GM21576 (cell line): ENCODE data around the gene MX1.

ENCODE experiments used
- ATAC-seq: cut with Tn5 transposase; IDR thresholded peaks from one replicate; pipeline ENCODE4 v1.9.1; 2021; ENCODE audit warnings: mild to moderate bottlenecking, moderate library complexity; ENCODE audit not compliant: unreplicated experiment

Gene MX1

DNA sequence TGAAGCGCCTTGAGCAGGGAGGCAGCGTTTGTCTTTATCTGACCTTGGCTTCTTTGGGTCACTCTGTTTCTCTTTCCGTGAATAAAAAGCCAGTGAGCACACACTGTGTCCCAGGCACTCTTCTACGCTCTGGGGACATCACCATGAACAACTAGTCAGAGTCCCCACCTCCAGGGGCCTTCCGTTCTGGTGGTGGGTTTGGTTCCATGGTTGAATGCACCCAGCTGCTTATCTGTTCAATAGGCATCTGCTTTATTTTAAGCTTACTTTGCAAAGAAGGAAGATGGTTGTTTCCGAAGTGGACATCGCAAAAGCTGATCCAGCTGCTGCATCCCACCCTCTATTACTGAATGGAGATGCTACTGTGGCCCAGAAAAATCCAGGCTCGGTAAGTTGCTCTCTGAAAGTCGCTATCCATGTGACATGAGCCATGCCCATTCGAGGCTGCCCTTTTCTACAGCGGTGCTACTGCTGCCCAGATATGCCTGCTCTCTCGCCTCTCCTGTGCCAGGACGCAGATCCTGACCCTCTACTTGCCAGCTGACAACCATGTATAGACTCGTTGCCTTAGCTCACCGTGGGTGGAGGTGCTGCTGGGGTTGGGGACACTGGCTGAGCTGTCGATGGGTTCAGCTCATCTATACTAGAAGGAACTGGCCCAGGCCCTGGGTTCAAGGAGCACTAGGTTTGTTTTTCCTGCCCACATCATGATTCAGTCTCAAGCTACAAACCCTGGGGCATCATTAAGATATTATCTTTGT lies 5.9 kb downstream of the MX1 start:
- ATAC-seq: peak; percentile 74

DNA sequence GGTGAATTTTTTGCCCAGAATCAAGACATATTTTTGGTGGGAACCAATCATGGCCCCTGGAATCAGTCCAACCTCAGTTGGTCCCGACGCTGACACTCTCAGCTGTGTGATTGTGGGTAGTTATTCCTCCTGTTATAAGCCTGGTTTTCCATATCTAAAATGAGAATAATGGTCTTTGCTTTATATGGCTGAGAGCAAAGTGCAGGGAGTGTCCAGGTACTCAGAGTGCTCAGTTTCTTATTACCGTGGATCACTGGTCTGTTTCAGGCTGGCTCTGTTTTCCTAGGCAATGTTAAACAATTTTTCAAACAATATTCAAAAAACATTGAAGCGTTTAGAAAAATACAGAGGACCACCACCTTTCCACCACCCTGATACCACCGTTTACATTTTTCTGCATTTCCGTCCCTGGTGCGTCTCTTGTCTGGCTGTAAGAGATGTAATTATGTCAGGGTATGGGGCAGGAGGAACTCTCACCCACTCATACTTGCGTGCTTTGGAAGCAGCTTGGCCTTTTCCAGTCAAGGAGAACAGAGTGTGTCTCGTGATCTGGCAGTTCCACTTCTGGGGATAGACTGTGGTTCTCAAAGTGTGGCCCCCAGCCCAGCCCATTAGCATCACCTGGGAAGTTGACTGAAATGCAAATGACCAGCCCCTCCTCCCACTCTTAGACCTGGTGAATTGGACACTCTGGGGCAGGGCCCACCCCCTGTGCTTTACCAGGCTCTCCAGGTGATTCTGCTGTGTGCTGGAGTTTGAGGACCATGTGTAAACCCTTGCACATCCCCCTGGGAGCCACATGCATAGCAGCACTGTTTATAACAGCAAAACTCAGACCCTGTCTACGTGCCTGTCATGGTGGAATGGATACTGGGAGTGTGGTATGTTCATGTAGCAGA lies 6.8 kb downstream of the MX1 start:
- ATAC-seq: no peak

DNA sequence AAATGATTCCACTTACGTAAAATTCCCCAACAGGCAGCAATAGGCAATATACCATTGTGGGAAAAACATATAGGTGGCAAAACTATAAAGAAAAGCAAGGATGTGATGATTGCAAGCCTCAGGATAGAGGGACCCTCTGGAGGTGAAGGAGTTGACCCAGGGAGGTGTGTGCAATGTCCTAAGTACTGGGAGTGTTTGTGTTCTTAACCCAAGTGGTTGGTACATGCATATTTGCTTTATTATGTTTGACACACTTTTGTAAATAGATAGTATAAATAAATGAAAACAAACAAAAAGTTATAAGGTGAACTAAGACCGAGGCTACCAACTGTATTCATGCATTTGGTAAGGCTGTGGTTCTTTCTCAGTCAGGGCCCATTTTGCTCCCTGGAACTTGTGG lies 7.5 kb downstream of the MX1 start:
- no peak for ATAC-seq

DNA sequence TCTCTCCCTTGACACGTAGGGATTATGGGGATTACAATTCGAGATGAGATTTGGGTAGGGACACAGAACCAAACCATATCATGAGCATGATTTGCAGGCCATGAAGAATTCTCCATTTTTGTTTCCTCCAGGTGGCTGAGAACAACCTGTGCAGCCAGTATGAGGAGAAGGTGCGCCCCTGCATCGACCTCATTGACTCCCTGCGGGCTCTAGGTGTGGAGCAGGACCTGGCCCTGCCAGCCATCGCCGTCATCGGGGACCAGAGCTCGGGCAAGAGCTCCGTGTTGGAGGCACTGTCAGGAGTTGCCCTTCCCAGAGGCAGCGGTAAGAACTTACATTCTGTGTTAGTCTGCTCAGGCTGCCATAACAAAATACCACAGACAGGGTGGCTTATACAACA lies 9.7 kb downstream of the MX1 start:
- no peak for ATAC-seq

DNA sequence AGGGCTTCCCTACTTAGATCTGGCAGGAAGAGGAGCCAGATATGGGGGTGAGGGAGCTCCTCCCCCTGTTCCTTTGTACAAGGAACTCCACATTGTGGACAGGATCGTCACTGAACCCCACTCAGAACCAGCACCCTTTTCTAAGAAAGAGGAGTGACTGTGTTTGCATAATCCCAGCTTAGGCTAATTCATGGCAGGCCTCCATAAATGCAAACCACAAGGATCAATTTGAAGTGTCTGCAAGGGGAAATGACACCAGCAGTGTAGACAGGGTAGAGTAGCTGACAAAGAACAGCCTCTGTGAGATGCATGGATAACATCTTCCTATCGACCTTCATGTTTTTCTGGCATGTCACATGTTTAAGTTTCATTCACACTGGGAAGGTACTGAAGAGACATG lies 11.7 kb downstream of the MX1 start:
- no peak for ATAC-seq

DNA sequence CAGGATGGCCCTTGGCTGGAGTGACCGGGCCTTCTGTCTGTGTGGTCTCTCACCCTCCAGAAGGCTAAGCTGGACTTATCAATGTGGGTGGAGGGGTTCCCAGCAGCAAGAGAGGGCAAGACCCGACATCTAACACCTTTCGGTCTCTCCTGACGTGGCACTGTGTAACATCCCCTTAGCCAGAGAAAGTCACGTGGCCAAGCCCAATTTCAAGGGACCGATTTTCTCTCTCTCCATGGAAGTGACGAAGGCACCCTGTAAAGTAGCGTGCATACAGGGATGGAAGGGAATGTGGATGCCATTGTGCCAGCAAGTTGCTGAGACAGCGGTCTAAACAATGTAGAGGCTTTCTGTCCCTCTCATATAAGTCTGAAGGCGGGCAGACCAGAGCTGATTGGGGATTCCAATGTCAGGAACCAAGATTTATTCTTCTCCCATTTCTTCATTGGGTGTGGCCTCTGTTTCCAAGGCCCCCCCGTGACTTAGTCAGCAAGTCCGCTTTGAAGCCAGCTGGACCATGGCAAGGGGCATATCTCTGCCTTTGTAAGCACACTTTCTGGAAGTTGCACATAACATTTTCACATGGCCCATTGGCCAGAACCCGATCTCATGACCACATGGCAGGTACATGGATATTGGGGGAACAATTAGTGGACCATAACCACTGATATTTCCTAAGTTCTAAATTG lies 12.5 kb downstream of the MX1 start:
- no peak for ATAC-seq

DNA sequence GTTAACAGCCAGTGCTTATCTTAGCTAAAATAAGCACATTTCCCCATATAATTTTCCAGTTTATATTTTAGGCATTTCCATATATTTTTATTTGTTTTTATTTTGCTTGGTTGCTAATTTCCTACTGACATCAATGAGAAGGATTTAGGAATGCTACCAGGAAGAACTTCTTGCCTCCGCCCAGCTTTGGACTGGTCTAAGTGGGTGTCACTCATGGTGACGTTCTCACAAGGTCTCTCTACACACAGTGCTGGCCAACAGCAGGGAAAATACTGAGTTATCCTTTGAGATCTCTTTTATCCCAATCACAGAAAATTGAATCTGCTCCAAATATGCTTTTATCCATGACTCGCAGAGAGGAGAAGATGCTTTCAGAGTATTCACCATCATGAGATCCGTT lies 13.2 kb downstream of the MX1 start:
- no peak for ATAC-seq

DNA sequence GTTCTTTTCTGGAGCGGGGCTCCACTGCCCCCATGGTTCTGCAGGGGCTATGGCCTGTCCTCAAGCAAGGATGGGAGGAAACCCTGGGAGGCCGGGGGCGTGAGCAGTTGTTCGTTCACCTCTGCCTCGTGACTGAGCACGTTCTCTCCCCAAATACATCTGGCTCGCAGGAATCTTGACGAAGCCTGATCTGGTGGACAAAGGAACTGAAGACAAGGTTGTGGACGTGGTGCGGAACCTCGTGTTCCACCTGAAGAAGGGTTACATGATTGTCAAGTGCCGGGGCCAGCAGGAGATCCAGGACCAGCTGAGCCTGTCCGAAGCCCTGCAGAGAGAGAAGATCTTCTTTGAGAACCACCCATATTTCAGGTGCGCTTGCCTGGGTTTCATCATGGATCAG lies 15.5 kb downstream of the MX1 start:
- no peak for ATAC-seq

DNA sequence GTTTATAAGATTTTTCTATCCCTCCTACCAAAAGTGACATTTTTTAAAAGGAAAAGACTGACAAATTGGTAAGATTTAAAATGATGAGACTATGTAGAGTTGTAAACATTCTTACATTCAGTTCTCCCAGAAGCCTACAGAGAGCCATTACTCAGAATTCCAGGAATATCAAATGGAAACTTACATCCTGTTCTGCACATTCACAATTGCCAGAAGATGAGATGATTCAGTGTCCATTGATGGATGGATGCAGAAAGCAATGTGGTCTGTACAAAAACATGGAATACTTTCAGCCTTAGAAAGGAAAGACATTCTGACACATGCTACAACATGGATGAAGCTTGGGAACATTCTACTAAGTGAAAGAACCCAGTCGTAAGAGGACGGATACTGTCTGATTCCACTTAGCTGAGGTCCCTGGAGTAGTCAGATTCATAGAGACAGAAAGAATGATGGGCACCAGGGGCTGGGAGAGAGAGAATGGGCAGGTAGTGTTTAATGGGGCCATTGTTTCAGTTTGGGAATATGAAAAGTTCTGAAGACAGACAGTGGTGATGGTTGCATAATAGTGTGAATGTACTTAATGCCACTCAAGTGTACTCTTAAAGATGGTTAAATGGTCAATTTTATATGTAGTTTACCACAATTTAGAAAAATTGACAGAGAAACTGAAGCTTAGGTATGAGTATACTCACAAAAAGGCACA lies 16.6 kb downstream of the MX1 start:
- ATAC-seq: no peak

DNA sequence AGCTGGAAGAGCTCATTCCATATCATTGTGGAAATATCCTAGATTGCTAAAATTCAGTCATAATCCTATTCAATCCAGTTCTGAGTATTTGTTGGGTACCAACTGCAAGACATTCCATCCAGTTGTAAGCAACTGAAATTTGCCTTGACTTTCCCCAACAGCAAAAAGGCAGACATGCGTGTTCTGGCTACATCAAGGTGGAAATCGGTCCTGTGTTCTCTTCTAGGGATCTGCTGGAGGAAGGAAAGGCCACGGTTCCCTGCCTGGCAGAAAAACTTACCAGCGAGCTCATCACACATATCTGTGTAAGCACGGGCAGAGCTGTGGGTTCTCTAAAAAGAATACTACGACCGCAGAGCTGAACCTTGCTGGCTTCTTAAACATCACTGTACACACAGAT lies 17.5 kb downstream of the MX1 start:
- no peak for ATAC-seq

DNA sequence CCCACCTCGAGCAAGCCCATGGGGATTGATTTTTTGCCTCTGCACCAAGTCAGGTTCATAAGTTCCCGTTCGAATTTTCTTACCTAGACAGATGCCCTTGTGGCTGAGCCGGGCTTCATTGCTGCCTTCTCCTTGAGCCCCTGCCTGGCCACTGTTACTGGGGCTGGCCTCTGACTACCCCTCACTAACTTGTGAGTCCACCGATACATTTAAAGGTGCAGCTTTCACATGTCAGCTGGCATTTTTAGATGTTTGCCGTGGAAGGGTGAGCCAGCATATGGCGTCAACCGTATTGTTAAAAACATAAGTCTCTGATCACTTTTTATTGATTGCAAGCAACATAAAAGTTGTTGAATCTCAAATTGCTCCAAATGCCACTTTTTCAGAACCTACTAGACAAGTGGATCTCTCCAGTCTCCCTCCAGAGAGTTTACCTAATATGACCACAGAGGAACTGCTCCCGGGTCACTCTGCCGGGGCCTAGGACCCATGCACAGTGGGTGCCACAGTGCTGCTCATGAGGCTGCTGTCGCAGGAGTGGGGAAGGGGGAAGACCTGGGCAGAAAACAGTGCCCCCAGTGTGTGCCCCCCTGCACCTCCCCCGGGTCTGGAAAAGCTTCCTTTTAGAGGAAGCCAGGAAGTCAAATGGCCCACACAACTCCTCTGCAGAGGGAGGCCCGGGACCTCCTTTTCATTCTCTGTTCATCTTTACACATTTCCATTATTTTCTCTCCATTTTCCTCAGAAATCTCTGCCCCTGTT lies 18.8 kb downstream of the MX1 start:
- no peak for ATAC-seq

DNA sequence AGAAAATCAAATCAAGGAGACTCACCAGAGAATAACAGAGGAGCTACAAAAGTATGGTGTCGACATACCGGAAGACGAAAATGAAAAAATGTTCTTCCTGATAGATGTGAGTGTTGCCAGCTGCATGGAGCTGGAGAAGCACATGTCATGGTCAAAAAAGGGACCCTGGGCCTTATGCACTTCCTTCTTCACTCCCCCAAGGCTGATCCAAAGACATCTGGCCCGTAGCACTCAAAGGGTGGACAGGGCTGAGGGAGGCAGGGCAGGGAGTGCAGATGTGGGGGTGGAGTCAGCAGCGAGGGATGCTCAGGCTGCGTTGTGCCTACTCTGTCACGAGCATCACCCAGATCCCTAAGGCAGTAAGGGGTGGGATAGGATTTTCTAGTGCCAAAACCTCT lies 19.4 kb downstream of the MX1 start:
- ATAC-seq: no peak

DNA sequence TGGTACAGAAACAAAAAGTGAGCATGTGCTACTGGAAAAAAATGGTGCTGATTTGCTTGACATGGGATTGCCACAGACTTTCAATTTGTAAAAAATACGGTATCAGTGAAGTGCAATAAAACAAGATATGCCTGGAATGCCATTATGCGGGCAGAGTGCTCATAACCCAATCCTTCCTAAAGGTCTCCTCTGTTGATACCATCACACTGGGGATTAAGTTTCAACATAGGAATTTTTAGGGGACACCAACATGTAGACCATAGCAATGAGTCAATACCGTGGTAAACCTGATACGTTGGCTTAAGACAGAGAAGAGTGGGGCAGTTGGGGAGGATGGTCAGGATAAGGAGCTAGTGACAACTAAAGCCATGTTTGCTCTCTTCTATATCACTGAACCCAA lies 20.5 kb downstream of the MX1 start:
- ATAC-seq: no peak

DNA sequence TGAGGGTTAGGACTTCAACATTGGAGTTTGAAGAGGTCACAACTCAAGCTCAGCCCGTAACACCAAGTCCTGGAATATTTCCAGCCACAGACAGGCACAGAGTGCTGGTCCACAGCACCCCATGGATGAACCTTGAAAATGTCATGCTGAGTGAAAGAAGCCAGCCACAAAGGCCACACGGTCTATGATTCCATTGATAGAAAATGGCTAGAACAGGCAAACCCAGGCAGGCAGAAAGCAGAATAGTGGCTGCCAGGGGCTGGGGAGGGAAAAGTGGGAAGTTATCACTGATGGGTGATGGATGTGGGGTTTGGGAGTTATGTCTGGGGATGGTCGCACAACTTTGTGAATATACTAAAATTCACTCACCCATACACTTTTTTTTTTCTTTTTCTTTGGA lies 21.3 kb downstream of the MX1 start:
- ATAC-seq: no peak

DNA sequence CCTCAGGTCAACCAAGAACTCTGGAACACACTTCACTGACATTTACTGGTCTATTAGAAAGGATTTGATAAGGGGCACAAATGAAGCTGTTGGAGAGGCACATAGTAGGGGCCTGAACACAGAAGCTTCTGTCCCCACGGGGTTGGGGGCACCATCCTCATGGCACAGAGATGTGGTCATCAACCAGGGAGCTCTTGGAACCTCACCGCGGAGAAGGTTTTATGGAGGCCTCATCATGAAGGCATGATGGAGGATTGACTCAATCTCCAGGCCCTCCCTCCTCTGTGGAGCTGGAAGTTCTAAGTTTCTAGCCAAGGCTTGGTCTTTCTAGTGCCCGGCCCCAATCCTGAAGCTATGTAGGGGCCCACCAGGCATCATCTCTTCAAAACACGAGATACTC lies 23.6 kb downstream of the MX1 start:
- no peak for ATAC-seq

DNA sequence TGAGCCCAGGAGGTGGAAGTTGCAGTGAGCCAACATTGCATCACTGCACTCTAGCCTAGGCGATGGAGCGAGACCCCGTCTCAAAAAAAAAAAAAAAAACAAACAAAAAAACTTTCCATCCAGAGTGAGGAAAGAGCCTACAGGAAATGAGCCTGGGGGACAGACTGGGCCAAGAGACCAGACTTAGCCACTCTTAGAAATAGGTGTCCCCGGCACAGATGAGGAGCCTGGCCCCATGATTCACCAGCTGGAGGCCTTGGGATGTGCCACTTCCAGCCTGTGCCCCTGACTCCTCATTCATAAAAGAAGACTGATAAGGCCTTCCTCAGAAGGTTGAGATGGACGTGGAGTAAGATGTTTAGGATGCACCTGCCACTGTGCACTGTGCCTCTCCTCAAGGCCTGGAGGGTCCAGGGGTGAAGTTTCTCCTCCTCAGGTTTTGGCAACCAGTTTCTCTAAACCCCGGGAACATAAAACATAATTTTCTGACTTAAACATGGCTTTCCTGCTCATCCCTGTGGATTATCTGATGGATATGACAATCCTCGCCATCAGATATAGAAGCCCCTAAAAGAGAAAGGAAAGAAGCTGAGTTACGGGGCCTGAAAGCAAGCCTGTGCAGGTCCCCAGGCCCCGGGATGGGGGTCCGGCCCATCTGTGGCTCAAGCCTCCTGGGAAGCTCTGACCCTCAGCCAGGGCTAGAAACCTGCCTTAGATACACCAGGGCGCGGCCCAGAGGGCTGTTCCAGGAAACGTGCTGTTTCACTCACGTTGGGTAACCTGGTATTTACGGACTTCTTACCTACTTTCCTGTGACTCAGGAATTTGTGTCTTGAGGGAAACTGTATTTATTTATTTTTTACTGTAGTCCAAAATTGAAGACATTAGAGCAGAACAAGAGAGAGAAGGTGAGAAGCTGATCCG lies 26.0 kb downstream of the MX1 start:
- no peak for ATAC-seq

DNA sequence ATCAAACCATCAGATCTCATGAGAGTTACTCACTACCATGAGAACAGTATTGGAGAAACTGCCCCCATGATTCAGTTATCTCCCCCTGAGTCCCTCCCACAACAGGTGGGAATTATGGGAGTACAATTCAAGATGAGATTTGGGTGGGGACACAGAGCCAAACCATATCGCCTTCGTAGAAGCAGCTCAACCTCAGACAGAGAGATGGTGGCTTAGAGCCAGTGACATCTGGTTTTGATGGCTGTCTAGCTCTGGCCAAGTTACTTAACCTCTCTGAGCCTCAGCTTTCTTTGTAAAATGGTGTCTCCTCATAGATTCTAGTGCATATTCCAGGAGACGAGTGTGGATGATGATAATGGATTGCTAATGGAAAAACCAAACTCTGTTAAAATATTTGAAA lies 27.2 kb downstream of the MX1 start:
- no peak for ATAC-seq

DNA sequence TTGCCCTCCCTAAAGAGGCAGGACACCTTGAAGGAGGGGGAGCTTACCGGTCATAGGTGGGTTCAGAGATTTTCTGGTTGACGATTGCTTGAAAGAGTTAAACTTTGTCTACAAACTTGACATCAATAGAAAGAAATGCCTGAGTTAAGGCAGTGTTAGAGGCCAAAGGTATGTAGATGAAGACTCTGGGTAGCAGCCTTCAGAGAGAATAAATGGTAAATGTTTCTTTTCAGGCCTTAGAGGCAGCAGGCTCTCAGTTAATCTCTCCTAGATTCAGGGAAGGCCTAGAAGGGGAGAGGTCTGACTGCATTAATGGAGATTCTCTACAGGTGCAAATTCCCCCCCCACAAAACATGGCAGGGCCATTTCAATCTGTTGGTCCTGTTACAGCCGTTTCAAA lies 27.7 kb downstream of the MX1 start:
- no peak for ATAC-seq

DNA sequence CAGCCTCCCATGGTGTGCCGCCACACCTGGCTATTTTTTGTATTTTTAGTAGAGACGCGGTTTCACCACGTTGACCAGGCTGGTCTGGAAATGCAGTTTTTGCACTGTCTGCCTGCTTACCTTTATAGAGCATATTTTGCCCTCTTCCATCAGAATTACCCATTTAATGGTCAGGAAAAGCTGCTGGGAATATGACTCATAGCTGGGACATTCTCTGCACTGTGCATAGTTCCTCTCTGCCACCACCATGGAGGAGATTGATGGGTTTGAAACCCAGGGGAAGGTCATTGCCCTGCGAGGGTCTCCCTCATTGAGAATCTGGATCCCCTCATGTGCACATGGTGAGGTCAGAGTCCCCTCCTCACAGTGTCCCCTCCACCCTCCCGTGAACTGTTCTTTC lies 32.1 kb downstream of the MX1 start:
- no peak for ATAC-seq
